ENCODE data around the gene VMP1. TPM values are rescaled to one million over a fixed set of nuclear protein-coding genes. Genes with fewer than 3 reads are reported as not detected.

VMP1 gene
- total and polyA plus RNA-seq, 2 of the 4 experiments (the other 2 are of a cell fraction): 89.8 to 197 TPM

DNA sequence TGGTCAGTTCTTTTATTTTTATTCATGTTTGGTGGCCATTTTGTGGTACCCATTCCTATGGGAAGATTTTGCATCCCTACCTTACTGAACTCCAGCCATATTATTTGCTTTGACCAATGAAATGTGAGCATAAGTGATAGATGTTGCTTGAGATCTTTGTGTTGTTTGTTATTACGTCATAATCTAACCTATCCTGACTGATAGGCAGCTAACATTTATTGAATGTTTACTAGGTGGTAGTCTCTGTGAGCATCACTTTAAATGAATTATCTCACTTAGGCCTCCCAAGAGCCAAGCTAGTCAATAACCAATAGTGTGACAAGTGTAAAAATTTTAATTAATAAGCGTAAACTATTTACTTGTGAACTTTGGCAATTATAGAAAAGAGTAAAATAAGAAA, 37.6 kb downstream of the VMP1 start:
- no peak overlapping the region for H3K4ac ChIP-seq (ENCODE audit: low read depth, low read length)
- peaks cover 0 to 21% of the 10 kb centered on the region in 2 experiments; a peak in 1 of 4 replicates for H3K79me1 ChIP-seq (ENCODE audit: low read depth in 1 of 2, low read length in 2 of 2)
- no peaks in the 10 kb centered on the region; the same call in 1 of the 2 replicates for H3K9me3 ChIP-seq (ENCODE audit: control insufficient read depth, insufficient read depth, low read length)
- DNase-seq (no peak), ATAC-seq (ENCODE audit: low read depth) (no peak)
- H2BK15ac ChIP-seq (ENCODE audit: low read depth, low read length): no peak overlapping the region
- no peak overlapping the region for H3K14ac ChIP-seq (replicated peaks; ENCODE audit: low read depth, low read length)
- H3K4me2 ChIP-seq (ENCODE audit: low read depth, low read length): no peak overlapping the region
- H4K20me1 ChIP-seq (ENCODE audit: insufficient read depth, low read length): no peaks in the 10 kb centered on the region
- H2AK5ac ChIP-seq (ENCODE audit: low read depth, low read length): no peak overlapping the region
- no peak overlapping the region for H2AK9ac ChIP-seq (replicated peaks; ENCODE audit: low read depth, low read length, poor library complexity)
- dilution Hi-C loops (cut with HindIII; ENCODE audit: low sequenced_read_pairs, unreplicated experiment): no loop called here
- no peak overlapping the region for H4K91ac ChIP-seq (ENCODE audit: insufficient read depth, low read depth, low read length)
- no peak overlapping the region for H2AFZ ChIP-seq (replicated peaks; ENCODE audit: low read length, poor library complexity)
- peak; percentile 74 for TF ChIP-seq CEBPB (IDR thresholded peaks at IDR 0.05; ENCODE audit: low read depth, low read length)
- TF ChIP-seq MAZ (IDR thresholded peaks at IDR 0.05; ENCODE audit: borderline replicate concordance, low read depth, low read length): no peak
- no TSS peak for BruUV-seq (replicated peaks)
- intact Hi-C loops (cut with micrococcal nuclease): loop anchor here (10.0 kb wide), 1 partner anchor 290 kb away; no protein-coding TSS in a partner anchor
- H2BK20ac ChIP-seq (ENCODE audit: low read depth, low read length): no peak overlapping the region
- WGBS, 2 experiments (ENCODE audit: extremely low coverage in 2 of 2, insufficient read length in 1 of 2): no CpG with 5 or more reads among the region's 2 CpGs
- H4K5ac ChIP-seq (ENCODE audit: low read depth, low read length): no peak overlapping the region
- no peak overlapping the region for H3K56ac ChIP-seq (ENCODE audit: extremely low read depth, insufficient read depth, low read length)
- no peaks in the 10 kb centered on the region for H3K9me1 ChIP-seq (ENCODE audit: insufficient read depth, low read length)
- H4K8ac ChIP-seq (ENCODE audit: low read depth in 2 of 2, low read length in 2 of 2): no peak overlapping the region
- H2BK120ac ChIP-seq (ENCODE audit: low read depth, low read length): no peak overlapping the region
- no peak overlapping the region for H2BK5ac ChIP-seq (ENCODE audit: low read depth, low read length, poor library complexity, severe bottlenecking)
- H3K9ac ChIP-seq (ENCODE audit: low read depth, low read length): no peak overlapping the region
- no peaks in the 10 kb centered on the region for H3K27me3 ChIP-seq (ENCODE audit: control insufficient read depth, insufficient read depth, low read length)
- CTCF ChIA-PET: interaction anchor here (0.6 to 1.5 kb wide), 3 partner anchors 9 to 169 kb away, joined by 3 to 5 read pairs (median 3); no protein-coding TSS in a partner anchor
- H3K4me1 ChIP-seq (ENCODE audit: control insufficient read depth, insufficient read depth, low read length): no peaks in the 10 kb centered on the region
- peaks cover 9% of the 10 kb centered on the region for H3K36me3 ChIP-seq (ENCODE audit: control insufficient read depth, insufficient read depth, low read length)
- H3K4me3 ChIP-seq (ENCODE audit: insufficient read depth, low read depth, low read length): no peak overlapping the region
- in situ Hi-C loops (cut with MboI; ENCODE audit: low sequenced_read_pairs): no loop called here
- H3K18ac ChIP-seq (ENCODE audit: low read depth, low read length): no peak overlapping the region
- H3K23ac ChIP-seq (ENCODE audit: low read depth, low read length): no peak overlapping the region
- POLR2A ChIA-PET (ENCODE audit: unreplicated experiment): interaction anchor here (0.6 kb wide), 1 partner anchor 114 kb away, joined by 8 read pairs; no protein-coding TSS in a partner anchor
- H3K27ac ChIP-seq (ENCODE audit: insufficient read depth, low read length): no peak overlapping the region

Data from IMR-90 (cell line).